NK-92 (cell line): ENCODE results near the gene POLR1C.
"Not testable (repeated sequence)": the region's sequence is repeated elsewhere in the genome, so short reads cannot be mapped to it uniquely, and the experiment has no call there.

Experiments used
- DNase-seq: peaks from one replicate; lab custom pipeline; 2025; ENCODE audit not compliant: unreplicated experiment; lab: John Stamatoyannopoulos, UW

POLR1C gene

GRCh38 chr6:43557620-43558019 lies 40.7 kb downstream of the POLR1C start:
- not testable (repeated sequence) for DNase-seq

GRCh38 chr6:43559328-43559727 lies 42.4 kb downstream of the POLR1C start:
- no peak for DNase-seq

GRCh38 chr6:43570876-43571441 lies 54.1 kb downstream of the POLR1C start:
- DNase-seq, result no peak
